HG03045 (cell line): ENCODE data around the gene PTX4.

Source experiments
- ATAC-seq: cut with Tn5 transposase; IDR thresholded peaks from one replicate; pipeline ENCODE4 v1.9.1; 2021; ENCODE audit warnings: mild to moderate bottlenecking, moderate library complexity; ENCODE audit not compliant: unreplicated experiment

Gene PTX4

GRCh38 chr16:1525871-1526607, 37.3 kb upstream of the PTX4 start:
- ATAC-seq = no peak

- ATAC-seq = no peak
Measured at GRCh38 chr16:1524366-1524765, 35.6 kb upstream of the PTX4 start.

- no peak for ATAC-seq
Measured at GRCh38 chr16:1523581-1524245, 35.0 kb upstream of the PTX4 start.

- no peak for ATAC-seq
Measured at GRCh38 chr16:1520461-1520860, 31.7 kb upstream of the PTX4 start.

- ATAC-seq = no peak
Measured at GRCh38 chr16:1519831-1520230, 31.1 kb upstream of the PTX4 start.

GRCh38 chr16:1518626-1519135, 29.9 kb upstream of the PTX4 start:
- no peak for ATAC-seq

- no peak for ATAC-seq
Measured at GRCh38 chr16:1514507-1514906, 25.8 kb upstream of the PTX4 start.

GRCh38 chr16:1512774-1513173, 24.0 kb upstream of the PTX4 start:
- no peak for ATAC-seq

- ATAC-seq = no peak
Measured at GRCh38 chr16:1511662-1512569, 23.2 kb upstream of the PTX4 start.

GRCh38 chr16:1510941-1511351, 22.2 kb upstream of the PTX4 start:
- no peak for ATAC-seq

GRCh38 chr16:1510272-1510671, 21.5 kb upstream of the PTX4 start:
- no peak for ATAC-seq

GRCh38 chr16:1509307-1510221, 20.8 kb upstream of the PTX4 start:
- no peak for ATAC-seq

- no peak for ATAC-seq
Measured at GRCh38 chr16:1508494-1509187, 19.9 kb upstream of the PTX4 start.

GRCh38 chr16:1506494-1507213, 17.9 kb upstream of the PTX4 start:
- no peak for ATAC-seq

- ATAC-seq = no peak
Measured at GRCh38 chr16:1505912-1506311, 17.2 kb upstream of the PTX4 start.

- no peak for ATAC-seq
Measured at GRCh38 chr16:1505073-1505844, 16.5 kb upstream of the PTX4 start.

GRCh38 chr16:1503110-1503955, 14.6 kb upstream of the PTX4 start:
- no peak for ATAC-seq
